Trophoblast cell (in vitro differentiated cells and primary cell): Measurements from ENCODE around the gene ARHGEF12. TPM values are rescaled to one million over a fixed set of nuclear protein-coding genes. Genes with fewer than 3 reads are reported as not detected.
A peak's percentile ranks its signal among the peaks of the same experiment; 100 is the strongest.

Experiments
- DNase-seq, 2 donors: peaks; one replicate each; pipeline ENCODE4 v3.0.0-alpha.2; 2016
- H2AFZ ChIP-seq: 2 replicates; pipeline ENCODE4 v1.6.1; 2013; ENCODE audit warnings: low read length, moderate library complexity, mild to moderate bottlenecking; ENCODE audit not compliant: insufficient read depth, poor library complexity
- H2AK5ac ChIP-seq: 2 replicates; pipeline ENCODE4 v1.6.1; 2013; ENCODE audit warnings: mild to moderate bottlenecking, low read length
- H2BK120ac ChIP-seq: 2 replicates; pipeline ENCODE4 v1.6.1; 2013; ENCODE audit warnings: low read length, mild to moderate bottlenecking, moderate library complexity; ENCODE audit not compliant: insufficient read depth, poor library complexity
- H2BK12ac ChIP-seq: 2 replicates; pipeline ENCODE4 v1.6.1; 2013; ENCODE audit warnings: mild to moderate bottlenecking, low read length, moderate library complexity
- H2BK5ac ChIP-seq: 2 replicates; pipeline ENCODE4 v1.6.1; 2013; ENCODE audit warnings: low read length, low read depth, moderate library complexity, mild to moderate bottlenecking; ENCODE audit not compliant: poor library complexity
- H3K14ac ChIP-seq: 2 replicates; pipeline ENCODE4 v1.6.1; 2013; ENCODE audit warnings: mild to moderate bottlenecking, low read length
- H3K18ac ChIP-seq: 2 replicates; pipeline ENCODE4 v1.6.1; 2013; ENCODE audit warnings: mild to moderate bottlenecking, low read length
- H3K23ac ChIP-seq: 2 replicates; pipeline ENCODE4 v1.6.1; 2013; ENCODE audit warnings: low read length
- H3K27ac ChIP-seq: 2 replicates; pipeline ENCODE4 v1.5.1; 2013; ENCODE audit warnings: low read depth, mild to moderate bottlenecking, inconsistent platforms, low read length, moderate library complexity
- H3K27me3 ChIP-seq: 2 replicates; pipeline ENCODE4 v1.6.1; 2013; ENCODE audit warnings: inconsistent platforms, mild to moderate bottlenecking, low read length, moderate library complexity; ENCODE audit not compliant: insufficient read depth
- H3K36me3 ChIP-seq, 2 experiments: 1 replicate in 1 of 2; 2 replicates in 1 of 2; pipeline ENCODE4 v1.6.1; 2013; ENCODE audit warnings: low read length in 2 of 2, mild to moderate bottlenecking in 2 of 2, moderate library complexity in 1 of 2; ENCODE audit not compliant: insufficient read depth in 2 of 2, control insufficient read depth in 1 of 2
- H3K4ac ChIP-seq: 2 replicates; pipeline ENCODE4 v1.6.1; 2013; ENCODE audit warnings: low read depth, mild to moderate bottlenecking, low read length, moderate library complexity
- H3K4me1 ChIP-seq, 2 experiments: 1 replicate in 1 of 2; 2 replicates in 1 of 2; pipeline ENCODE4 v1.6.1; 2013; ENCODE audit warnings: low read length in 2 of 2, mild to moderate bottlenecking in 2 of 2, moderate library complexity in 1 of 2; ENCODE audit not compliant: insufficient read depth in 2 of 2, control insufficient read depth in 1 of 2
- H3K4me2 ChIP-seq: 2 replicates; pipeline ENCODE4 v1.6.1; 2013; ENCODE audit warnings: inconsistent platforms, mild to moderate bottlenecking, low read length, moderate library complexity
- H3K4me3 ChIP-seq: 2 replicates; pipeline ENCODE4 v1.5.1; 2013; ENCODE audit warnings: mild to moderate bottlenecking, low read depth, low read length, inconsistent platforms
- H3K79me1 ChIP-seq: one replicate; pipeline ENCODE4 v1.6.1; 2013; ENCODE audit warnings: low read length
- H3K79me2 ChIP-seq: 2 replicates; pipeline ENCODE4 v1.6.1; 2013; ENCODE audit warnings: low read length, mild to moderate bottlenecking; ENCODE audit not compliant: control insufficient read depth, insufficient read depth, poor library complexity
- H3K9ac ChIP-seq: 2 replicates; pipeline ENCODE4 v1.6.1; 2013; ENCODE audit warnings: mild to moderate bottlenecking, low read length
- H3K9me3 ChIP-seq: 2 replicates; pipeline ENCODE4 v1.6.1; 2013; ENCODE audit warnings: low read depth, mild to moderate bottlenecking, control low read depth, inconsistent platforms, low read length; ENCODE audit not compliant: insufficient read depth
- H4K12ac ChIP-seq: 2 replicates; pipeline ENCODE4 v1.6.1; 2013; ENCODE audit warnings: low read depth, mild to moderate bottlenecking, low read length, moderate library complexity
- H4K8ac ChIP-seq: 2 replicates; pipeline ENCODE4 v1.6.1; 2013; ENCODE audit warnings: low read depth, mild to moderate bottlenecking, low read length, moderate library complexity
- H4K91ac ChIP-seq: one replicate; pipeline ENCODE4 v1.6.1; 2013; ENCODE audit warnings: low read depth, mild to moderate bottlenecking, low read length, moderate library complexity
- WGBS: extraction: QIAGEN DNeasy Blood & Tissue Kit; methylation state at CpG from one replicate; pipeline ENCODE4 v1.1.7; 2013; ENCODE audit warnings: missing lambda C conversion rate; ENCODE audit not compliant: insufficient read length, insufficient coverage; ENCODE audit errors: extremely low coverage; 5-methylcytosine and 5-hydroxymethylcytosine counted together
- polyA plus RNA-seq: library from polyadenylated mRNA; stranded (reverse); fragments of 200-250 nt; gene quantifications from 2 replicates; pipeline ENCODE4 v1.2.3, GENCODE V29; 2013

Gene ARHGEF12
- 30.4 and 31.2 TPM in 2 replicates for polyA plus RNA-seq

GRCh38 chr11:120335908-120336640, at the start of gene ARHGEF12:
TSS of gene ARHGEF12 (plus strand) at chr11:120336413. CDS start at chr11:120337244, 831 bp downstream.
- Histone ChIP-seq H3K79me1 (peaks cover 15% of the 10 kb centered on the region), H3K4me1 (peaks cover 0 to 5% of the 10 kb centered on the region in 2 experiments), H3K79me2 (peaks cover 14% of the 10 kb centered on the region), H3K9ac (peak within 1 kb of the TSS; percentile 98), H4K91ac (peak within 1 kb of the TSS; percentile 98), H3K4ac (peak within 1 kb of the TSS; percentile 81), H2AFZ (peak within 1 kb of the TSS; percentile 99), H3K36me3 (no peaks in the 10 kb centered on the region), H3K27ac (peak within 1 kb of the TSS; percentile 98), H2BK12ac (peak within 1 kb of the TSS; percentile 85), H2BK120ac (peak within 1 kb of the TSS; percentile 98), H3K18ac (peak within 1 kb of the TSS; percentile 98), H3K27me3 (no peaks in the 10 kb centered on the region), H2AK5ac (peak within 1 kb of the TSS; percentile 35), H3K23ac (no peak within 1 kb of the TSS), H4K8ac (peak within 1 kb of the TSS; percentile 100), H2BK5ac (peak within 1 kb of the TSS; percentile 96), H3K9me3 (no peaks in the 10 kb centered on the region), H3K14ac (peak within 1 kb of the TSS; percentile 97), H3K4me3 (peak within 1 kb of the TSS; percentile 87), H3K4me2 (peak within 1 kb of the TSS; percentile 100), H4K12ac (peak within 1 kb of the TSS; percentile 84)
- WGBS = no CpG with 5 or more reads among the region's 92 CpGs
- DNase-seq = peak; percentile 86 to 93

DNA sequence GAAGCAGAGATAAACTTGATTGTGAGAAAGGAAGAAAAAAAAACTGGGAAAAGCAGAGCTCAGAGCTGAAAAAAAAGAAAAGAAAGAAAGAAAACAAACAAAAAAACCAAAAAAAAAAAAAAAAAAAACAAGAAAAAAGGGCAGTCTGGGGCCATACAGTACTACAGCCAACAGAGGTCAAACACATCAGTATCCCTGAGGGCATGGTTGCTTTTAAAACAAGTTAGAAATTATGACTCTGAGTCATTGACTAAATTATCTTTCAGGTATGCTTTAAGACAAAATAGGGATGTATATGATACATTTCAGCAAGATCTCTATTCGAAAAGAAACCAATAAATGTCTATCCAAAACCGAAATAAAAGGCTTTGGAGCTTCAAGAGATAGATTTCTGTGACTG, 48.2 kb upstream of the ARHGEF12 start:
- Histone ChIP-seq H3K4me1 (peaks cover 0 to 4% of the 10 kb centered on the region in 2 experiments), H4K91ac (no peak overlapping the region), H3K9me3 (no peaks in the 10 kb centered on the region), H3K18ac (no peak overlapping the region), H2BK120ac (no peak overlapping the region), H3K36me3 (no peaks in the 10 kb centered on the region), H3K79me2 (no peaks in the 10 kb centered on the region), H2BK5ac (no peak overlapping the region), H4K12ac (no peak overlapping the region), H3K27me3 (no peaks in the 10 kb centered on the region), H3K14ac (no peak overlapping the region), H2AK5ac (no peak overlapping the region), H3K79me1 (peaks cover 2% of the 10 kb centered on the region), H3K9ac (no peak overlapping the region), H3K4me2 (no peak overlapping the region), H3K4me3 (no peak overlapping the region), H3K27ac (peak overlapping the region; percentile 66), H3K23ac (no peak overlapping the region), H2AFZ (no peak overlapping the region), H4K8ac (no peak overlapping the region), H2BK12ac (no peak overlapping the region), H3K4ac (no peak overlapping the region)
- peak in 1 of 2 donors; percentile 76 for DNase-seq
- WGBS = no CpG with 5 or more reads among the region's 2 CpGs

DNA sequence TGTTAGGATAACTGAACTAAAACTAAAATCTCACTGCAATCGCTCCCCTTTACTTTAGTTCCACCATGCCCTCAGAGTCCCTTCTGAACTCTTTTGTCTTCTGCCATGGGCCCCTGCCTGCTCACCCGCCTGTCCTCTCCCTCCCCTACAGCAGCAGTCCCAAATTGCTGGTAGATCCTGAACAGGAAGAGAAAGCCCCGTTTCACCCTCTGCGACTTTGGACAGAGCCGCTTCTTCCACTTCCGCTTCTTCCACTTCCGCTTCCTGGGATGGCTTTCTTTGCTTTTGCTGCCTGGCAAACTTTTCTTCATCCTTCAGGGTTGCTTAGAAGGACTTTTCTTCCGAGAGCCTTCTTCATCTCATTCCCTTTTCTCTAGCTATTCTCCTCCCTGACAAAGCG, 46.8 kb upstream of the ARHGEF12 start:
- no CpG with 5 or more reads among the region's 9 CpGs for WGBS
- H3K4me3 ChIP-seq = no peak overlapping the region
- H3K27ac ChIP-seq = no peak overlapping the region

GRCh38 chr11:120290956-120291355, 45.3 kb upstream of the ARHGEF12 start:
- H2BK12ac ChIP-seq = no peak overlapping the region
- H3K4me1 ChIP-seq = peaks cover 0 to 3% of the 10 kb centered on the region in 2 experiments
- H2AK5ac ChIP-seq = no peak overlapping the region
- no peak overlapping the region for H4K8ac ChIP-seq
- H4K91ac ChIP-seq = no peak overlapping the region
- no peak overlapping the region for H3K4me3 ChIP-seq
- H4K12ac ChIP-seq = no peak overlapping the region
- DNase-seq = no peak
- no peak overlapping the region for H2BK5ac ChIP-seq
- no peak overlapping the region for H3K14ac ChIP-seq
- H3K27ac ChIP-seq = no peak overlapping the region
- H3K79me2 ChIP-seq = no peaks in the 10 kb centered on the region
- no peaks in the 10 kb centered on the region for H3K9me3 ChIP-seq
- WGBS = no CpG with 5 or more reads among the region's 3 CpGs
- no peak overlapping the region for H2AFZ ChIP-seq
- no peaks in the 10 kb centered on the region for H3K36me3 ChIP-seq
- no peak overlapping the region for H3K4ac ChIP-seq
- no peak overlapping the region for H3K9ac ChIP-seq
- no peak overlapping the region for H3K23ac ChIP-seq
- H3K27me3 ChIP-seq = no peaks in the 10 kb centered on the region
- peaks cover 8% of the 10 kb centered on the region for H3K79me1 ChIP-seq
- H2BK120ac ChIP-seq = peak overlapping the region; percentile 54
- no peak overlapping the region for H3K4me2 ChIP-seq
- no peak overlapping the region for H3K18ac ChIP-seq

More for the DNA sequence above, 46.8 kb upstream of the ARHGEF12 start:
- H2AFZ ChIP-seq = no peak overlapping the region
- no peak overlapping the region for H3K23ac ChIP-seq
- peak overlapping the region; percentile 35 for H2BK5ac ChIP-seq
- no peak overlapping the region for H3K4me2 ChIP-seq
- no peaks in the 10 kb centered on the region for H3K36me3 ChIP-seq
- no peaks in the 10 kb centered on the region for H3K27me3 ChIP-seq
- H4K8ac ChIP-seq = no peak overlapping the region
- H2BK12ac ChIP-seq = peak overlapping the region; percentile 88
- H3K4me1 ChIP-seq = peaks cover 0 to 3% of the 10 kb centered on the region in 2 experiments
- H4K12ac ChIP-seq = no peak overlapping the region
- peak overlapping the region; percentile 63 for H4K91ac ChIP-seq
- H3K18ac ChIP-seq = no peak overlapping the region
- no peak overlapping the region for H2BK120ac ChIP-seq
- peak overlapping the region; percentile 47 for H3K14ac ChIP-seq
- no peak for DNase-seq
- H3K4ac ChIP-seq = no peak overlapping the region
- H2AK5ac ChIP-seq = peak overlapping the region; percentile 88
- no peak overlapping the region for H3K9ac ChIP-seq
- H3K79me2 ChIP-seq = no peaks in the 10 kb centered on the region
- H3K79me1 ChIP-seq = peaks cover 8% of the 10 kb centered on the region
- no peaks in the 10 kb centered on the region for H3K9me3 ChIP-seq
